DMS153 (cell line): ENCODE data around the gene CDH4.

Source experiments
- DNase-seq: peaks from one replicate; lab custom pipeline; 2025; lab: John Stamatoyannopoulos, UW

The CDH4 gene

GRCh38 chr20:61631751-61632150 lies 379.7 kb downstream of the CDH4 start:
- DNase-seq = no peak

DNA sequence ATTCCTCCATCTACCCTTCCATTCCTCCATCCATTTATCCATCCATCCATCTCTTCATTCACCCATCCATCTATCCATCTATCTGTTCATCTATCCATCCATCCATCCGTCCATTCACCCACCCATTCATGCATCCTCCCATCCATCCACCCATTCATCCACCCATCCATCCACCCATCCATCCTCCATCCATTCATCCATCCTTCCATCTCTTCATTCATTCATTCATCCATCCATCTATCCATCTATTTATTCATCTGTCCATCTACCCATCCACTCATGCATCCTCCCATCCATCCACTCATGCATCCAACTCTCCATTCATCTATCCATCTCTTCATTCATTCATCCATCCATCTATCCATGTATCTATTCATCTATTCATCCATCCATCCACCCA lies 380.9 kb downstream of the CDH4 start:
- DNase-seq = no peak

DNA sequence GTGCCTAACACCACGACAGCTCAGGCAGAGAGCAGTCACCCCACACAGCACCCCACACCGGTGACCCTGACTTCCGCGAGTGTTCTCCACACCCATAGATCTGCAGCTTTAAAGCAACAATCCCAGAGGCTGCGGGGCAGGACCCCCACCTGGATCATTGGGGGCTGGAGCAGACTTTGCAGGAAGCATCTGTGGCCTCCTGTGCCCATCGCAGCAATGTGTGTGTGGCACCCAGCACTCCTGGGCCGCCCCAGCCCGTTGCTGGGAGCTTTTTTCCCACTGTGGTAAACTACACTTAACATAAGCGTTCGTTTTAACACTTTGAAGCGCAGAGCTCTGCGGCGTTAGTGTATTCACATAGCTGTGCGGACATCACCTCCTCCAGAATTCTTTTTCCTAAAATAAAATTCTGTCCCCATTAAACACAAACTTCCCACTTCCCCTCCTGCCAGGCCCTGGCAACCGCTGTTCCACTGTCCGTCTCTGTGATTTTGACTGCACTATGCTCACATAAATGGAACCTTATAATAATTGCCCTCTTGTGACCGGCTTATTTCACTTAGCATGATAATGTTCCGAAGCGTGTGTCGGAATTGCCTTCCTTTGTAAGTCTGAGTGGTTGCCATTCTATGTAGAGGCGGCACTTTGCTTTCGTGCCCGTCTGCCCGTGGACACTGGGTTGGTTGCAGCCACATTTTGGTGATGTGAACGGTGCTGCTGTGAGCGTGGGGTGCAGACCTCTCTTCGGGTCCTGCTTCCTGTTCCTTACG lies 382.5 kb downstream of the CDH4 start:
- DNase-seq = no peak

- no peak for DNase-seq
Observed at GRCh38 chr20:61635721-61636455, 383.8 kb downstream of the CDH4 start.

- DNase-seq = no peak
Observed at GRCh38 chr20:61636531-61637116, 384.6 kb downstream of the CDH4 start.

DNA sequence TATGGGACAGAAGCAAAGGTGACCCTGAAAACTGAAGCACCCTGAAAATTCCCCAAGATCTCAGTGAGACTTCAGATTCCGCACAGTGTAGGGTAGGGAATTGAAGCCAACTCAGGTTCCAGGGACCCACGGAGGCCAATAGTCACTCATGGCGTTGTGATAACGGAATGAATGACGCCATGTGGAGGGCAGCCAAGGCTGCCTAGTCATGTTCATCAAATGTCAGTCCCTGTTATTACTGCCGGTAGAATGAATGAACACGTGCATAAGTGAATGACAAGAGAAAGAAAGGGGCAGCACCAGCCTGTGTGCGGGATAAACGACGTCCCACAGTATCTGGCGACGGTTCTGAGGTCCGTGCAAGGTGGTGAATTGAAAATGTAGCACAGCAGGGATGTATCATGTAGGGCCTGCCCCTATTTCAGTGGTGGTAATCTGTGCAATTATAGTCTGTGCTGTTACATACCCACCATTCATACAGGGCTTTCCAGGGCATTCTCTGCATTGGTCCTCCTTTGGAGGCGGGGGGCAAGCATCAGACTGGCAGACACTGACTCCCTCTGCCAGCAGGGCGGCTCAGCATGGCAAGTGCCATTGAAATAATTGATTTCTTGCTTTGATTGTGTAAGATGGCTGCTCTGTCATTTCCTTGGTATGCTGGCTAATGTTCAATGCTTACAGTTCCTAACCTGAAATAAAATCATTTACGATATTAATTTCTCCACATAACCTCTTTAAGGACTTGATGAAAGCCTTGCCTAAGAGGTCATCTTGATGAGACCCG lies 386.9 kb downstream of the CDH4 start:
- no peak for DNase-seq

GRCh38 chr20:61640131-61640870 lies 388.2 kb downstream of the CDH4 start:
- DNase-seq = no peak

DNA sequence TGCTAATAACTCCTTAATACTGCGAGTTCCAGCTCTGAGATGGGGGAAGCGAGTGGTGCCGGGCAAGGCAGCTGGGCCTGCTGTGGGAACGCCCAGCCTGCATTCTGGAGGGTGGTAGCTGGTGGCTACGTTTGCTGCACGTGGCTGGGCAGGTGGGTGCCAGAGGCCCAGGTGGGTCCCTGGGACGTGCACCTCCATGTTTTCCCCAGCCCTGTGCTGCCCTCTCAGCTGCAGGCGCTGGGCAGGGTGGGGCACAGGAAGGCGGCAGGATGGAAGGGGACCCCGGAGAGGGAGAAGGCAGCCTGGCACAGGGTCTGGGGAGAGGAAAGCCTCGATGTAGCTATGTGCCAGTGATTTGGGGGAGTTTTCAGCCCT lies 388.8 kb downstream of the CDH4 start:
- no peak for DNase-seq

DNA sequence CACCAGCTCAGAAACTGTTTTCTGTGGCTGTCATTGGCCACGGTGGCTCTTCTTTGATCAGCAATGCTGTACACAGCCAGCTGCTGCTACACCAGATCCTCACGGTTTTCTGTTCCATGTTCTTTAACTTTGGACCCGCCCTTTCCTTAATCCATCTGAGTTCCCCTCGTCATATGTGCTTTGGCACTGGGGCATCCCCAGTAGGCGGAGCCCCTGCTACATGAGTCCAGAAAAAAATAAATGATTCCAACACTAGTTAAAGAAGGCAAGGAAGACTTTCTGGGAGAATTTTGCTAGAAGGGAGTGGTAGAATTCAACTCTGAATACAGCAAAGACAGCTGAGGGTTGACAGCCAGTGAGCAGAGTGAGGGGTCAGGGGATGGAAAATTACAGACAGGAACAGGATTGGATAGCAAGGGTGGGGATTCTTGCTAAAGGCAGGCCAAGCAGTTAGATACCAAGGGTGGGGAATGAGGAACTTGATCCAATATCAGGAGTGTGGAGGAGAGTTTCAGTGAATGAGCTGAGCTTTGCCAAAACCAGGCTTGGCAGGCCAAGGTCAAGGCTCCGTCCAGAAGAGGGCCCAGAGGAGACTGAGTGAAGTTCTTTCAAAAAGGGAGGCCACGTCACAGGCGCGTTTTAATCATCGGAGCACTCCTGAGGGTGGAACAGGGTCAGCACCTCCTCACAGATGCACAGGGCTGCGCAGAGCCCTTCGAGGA lies 391.8 kb downstream of the CDH4 start:
- DNase-seq = no peak

GRCh38 chr20:61644378-61645076 lies 392.5 kb downstream of the CDH4 start:
- no peak for DNase-seq

DNA sequence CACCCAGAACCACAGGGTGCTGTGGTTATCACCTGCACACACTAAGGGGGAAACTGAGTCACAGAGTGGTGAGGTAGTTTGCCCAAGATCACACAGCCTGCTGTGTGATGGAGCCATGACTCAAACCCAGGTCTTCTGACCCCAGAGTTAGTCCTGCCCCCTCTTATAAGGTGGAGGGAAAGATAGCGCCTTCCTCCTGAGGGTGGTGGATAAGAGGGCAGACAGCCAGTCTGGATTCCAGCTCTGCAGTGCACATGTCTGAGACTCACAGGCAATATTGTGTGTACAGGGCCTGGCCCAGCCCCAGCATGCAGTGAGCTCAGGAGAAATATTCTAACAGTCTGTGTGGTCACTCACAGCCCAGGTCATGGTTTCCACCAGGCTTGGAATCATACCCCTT lies 393.7 kb downstream of the CDH4 start:
- no peak for DNase-seq

DNA sequence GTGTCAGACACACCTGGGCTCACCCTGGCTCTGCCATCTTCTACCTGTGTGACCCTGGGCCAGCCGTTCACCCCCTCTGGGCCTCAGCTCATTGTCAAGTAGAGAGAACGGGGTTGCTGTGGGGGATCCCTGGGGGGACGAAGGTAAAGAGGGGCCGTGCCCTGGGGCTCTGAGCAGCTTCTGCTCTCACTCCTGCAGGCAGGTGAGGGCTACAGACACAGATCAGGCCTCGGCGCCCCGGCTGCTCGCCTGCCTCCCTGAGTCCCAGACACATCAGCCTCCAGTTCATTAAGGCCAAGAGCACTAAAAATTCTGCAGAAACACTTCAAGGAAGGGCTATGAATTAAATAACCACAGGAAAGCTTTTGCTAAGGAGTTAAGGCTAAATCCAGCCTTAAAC lies 394.4 kb downstream of the CDH4 start:
- no peak for DNase-seq

GRCh38 chr20:61646986-61647385 lies 394.9 kb downstream of the CDH4 start:
- no peak for DNase-seq

GRCh38 chr20:61647702-61648101 lies 395.6 kb downstream of the CDH4 start:
- no peak for DNase-seq

DNA sequence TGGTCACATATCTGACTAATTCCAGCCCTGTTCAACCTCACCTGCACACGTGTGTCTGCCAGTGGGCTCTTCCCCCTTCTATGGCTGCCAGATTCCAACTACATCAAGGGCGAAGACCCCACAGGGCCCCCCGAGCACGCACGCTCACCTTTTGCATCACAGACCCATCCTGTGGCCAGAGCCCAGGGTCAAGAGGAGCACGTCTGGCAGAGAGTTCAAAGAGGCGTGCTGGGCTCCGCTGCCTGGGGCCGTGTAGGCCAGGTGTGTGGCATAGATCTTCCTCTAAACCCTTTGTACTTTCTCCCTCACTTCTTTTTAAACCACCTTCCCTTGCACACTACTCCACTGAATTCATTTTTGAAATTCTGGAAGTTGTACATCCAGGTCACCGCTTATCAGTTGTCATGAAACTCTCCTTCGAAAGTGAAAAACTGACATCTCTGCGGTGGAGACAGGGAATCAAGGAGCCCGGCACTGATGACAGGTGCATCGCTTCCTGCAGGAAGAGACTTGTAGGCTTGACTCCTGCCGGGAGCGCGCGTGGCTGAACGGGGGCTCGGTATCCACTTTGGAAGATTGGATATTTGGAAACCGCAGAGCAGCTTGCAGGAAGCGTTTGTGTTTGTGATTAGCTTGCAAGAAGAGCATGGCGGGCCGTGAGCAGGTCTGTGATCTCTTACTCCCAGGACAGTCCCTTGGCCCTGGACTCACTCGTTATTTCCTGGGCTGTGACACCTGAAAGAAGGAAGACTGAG lies 397.2 kb downstream of the CDH4 start:
- no peak for DNase-seq

GRCh38 chr20:61649860-61650162 lies 397.8 kb downstream of the CDH4 start:
- no peak for DNase-seq

DNA sequence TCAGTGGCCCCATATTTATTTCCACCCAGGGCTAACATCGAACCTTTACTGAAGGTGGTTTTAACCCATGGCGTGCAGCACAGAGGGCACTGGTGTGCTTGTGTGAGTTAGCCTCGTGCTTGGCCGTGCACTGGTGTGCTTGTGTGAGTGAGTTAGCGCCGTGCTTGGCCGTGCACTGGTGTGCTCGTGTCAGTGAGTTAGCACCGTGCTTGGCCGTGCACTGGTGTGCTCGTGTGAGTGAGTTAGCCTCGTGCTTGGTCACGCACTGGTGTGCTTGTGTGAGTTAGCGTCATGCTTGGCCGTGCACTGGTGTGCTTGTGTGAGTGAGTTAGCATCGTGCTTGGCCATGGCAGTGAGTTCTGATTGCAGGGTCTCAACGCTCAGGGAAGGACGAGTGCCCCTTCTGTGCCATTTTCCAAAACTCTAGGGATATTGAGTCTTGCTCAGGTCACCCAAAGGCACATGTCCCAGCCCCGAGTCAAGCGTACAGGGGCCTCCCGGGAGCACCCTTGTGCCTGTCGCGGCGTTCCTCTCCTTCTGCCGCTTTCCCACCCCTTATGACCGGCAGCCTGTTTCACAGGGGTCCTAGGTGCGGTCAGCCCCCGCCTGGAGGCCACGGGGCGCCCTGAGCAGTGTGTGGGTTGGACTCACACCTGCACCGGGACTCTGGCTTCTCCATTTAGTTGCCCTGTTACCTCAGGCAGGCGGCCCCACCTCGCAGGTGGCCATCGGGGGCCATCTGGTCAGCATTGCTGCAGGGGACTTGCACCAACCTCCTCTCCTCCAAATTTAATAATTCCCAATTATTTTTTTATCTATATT lies 399.1 kb downstream of the CDH4 start:
- DNase-seq = no peak

GRCh38 chr20:61652146-61652545 lies 400.1 kb downstream of the CDH4 start:
- no peak for DNase-seq

DNA sequence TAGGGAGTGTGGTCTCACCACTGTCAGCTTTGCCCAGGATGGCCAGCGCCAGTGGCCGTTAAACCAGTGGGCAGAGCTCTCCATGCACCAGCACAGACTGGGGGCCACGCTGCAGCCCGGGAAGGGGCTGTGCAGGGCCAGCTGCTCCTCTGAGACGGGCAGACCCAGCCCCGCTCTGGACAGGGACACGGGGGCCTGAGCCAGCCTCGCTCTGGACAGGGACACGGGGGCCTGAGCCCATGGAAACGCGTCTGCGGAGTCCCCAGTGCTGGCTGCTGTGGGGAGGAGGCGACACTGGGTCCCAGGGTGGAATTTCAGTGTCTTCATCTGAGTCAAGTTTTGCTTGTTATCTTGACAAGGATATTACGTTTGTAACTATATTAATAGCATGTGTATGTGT lies 402.7 kb downstream of the CDH4 start:
- no peak for DNase-seq
